GM10266 (cell line): ENCODE measurements around the gene IGF2R.
A peak's percentile ranks its signal among the peaks of the same experiment; 100 is the strongest.

Experiments
- DNase-seq: peaks from one replicate; pipeline ENCODE4 v3.0.0; 2012; ENCODE audit errors: extremely low spot score
- CTCF ChIP-seq: IDR thresholded peaks from 2 replicates; pipeline ENCODE4 v1.5.1; 2012; ENCODE audit warnings: mild to moderate bottlenecking, low read depth; ENCODE audit not compliant: control insufficient read depth, insufficient read depth; ENCODE audit errors: missing control alignments

Gene IGF2R

GRCh38 chr6:160127270-160128124, 158.6 kb downstream of the IGF2R start:
- DNase-seq, result no peak
- TF ChIP-seq CTCF, result no peak

DNA sequence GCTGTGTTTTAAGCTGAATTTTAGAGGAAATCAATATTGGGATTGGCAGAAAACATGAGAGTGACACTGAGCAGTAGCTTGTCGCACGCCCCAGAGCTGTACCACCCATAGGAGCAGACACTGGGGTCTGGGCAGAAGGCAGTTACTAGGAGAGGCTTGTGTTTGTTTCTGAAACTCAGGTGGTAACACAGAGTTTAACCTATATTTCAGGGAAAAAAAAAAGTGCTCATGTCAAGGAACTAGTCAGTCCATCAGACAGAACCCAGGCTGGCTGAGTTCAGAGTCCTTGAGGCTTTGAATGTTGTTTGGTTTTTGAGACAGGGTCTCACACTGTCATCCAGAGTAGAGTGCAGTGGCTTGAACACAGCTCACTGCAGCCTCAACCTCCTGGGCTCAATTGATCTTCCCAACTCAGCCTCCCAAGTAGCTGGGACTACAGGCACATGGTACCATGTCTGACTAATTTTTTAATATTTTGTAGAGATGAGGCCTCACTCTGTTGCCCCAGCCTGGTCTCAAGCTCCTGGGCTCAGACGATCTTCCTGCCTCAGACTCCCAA, 159.3 kb downstream of the IGF2R start:
- TF ChIP-seq CTCF, result no peak

GRCh38 chr6:160128879-160129516, 160.1 kb downstream of the IGF2R start:
- DNase-seq, result no peak
- TF ChIP-seq CTCF, result no peak

More for the DNA sequence above, 159.3 kb downstream of the IGF2R start:
- no peak for DNase-seq

DNA sequence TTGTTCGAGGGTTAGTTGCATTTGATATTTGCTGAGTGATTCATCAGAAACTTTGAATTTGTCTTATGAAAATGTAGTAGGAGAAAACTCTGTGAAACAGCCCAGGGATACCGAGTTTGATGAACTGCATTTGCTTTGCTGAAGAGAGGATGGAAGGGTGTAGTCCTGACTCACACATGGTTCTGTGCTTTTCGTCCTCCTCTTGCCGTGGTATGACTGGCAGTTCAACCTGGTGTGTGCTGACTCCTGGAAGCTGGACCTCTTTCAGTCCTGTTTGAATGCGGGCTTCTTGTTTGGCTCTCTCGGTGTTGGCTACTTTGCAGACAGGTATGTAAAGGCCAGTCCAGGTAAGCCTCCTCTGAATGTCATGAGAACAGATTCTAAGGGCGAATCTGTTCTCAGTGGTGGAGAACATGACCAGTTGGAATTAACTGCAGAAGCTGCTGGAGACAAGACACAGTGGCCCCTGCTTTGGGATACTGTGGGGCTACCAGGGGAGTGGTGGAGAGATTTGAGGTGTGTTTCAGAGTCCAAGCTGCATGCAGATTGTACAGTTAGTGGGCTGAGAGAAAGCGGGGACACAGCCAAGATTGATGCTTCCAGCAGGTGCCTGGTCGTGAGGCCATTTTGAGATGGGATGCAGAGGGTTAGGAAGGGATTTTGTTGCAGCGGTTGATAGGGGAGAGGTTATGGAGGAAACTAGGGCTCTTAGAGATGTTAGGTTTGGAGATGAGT, 161.2 kb downstream of the IGF2R start:
- peak; percentile 7 for DNase-seq
- TF ChIP-seq CTCF, result no peak

DNA sequence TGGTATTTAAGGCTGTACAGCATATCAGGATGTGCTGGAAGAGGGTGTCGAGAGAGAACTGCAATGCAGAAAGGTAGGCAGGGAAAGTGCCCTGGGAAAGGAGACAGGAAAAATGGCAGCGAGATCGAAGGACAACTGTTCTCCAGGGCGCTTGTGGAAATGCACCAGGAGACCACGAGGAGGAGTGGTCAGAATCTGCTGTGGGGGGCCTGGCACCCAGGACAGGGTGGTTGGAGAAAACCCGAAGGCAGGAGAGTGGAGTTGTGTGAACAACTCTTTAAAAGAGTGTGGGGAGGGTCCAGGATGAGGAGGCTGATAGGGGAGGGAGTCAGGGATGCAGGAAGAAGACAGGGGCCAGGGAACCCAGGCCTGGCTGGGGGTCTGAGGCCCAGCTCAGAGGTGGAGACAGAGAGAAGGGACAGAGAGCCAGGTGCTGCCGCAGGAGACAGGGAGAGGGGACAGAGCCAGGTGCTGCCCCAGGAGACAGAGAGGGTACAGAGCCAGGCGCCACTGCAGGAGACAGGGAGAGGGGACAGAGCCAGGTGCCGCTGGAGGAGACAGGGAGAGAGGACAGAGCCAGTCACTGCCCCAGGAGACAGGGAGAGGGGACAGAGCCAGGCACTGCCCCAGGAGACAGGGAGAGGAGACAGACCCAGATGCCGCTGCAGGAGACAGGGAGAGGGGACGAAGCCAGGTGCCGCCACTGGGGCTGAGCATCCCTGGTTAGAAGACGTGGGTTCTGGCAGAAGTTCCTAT, 162.0 kb downstream of the IGF2R start:
- DNase-seq, result no peak

More for the DNA sequence above, 162.0 kb downstream of the IGF2R start:
- TF ChIP-seq CTCF, result no peak
